ENCODE data around the gene RALY.
"Not testable (repeated sequence)": the region's sequence is repeated elsewhere in the genome, so short reads cannot be mapped to it uniquely, and the experiment has no call there.

RALY gene

DNA sequence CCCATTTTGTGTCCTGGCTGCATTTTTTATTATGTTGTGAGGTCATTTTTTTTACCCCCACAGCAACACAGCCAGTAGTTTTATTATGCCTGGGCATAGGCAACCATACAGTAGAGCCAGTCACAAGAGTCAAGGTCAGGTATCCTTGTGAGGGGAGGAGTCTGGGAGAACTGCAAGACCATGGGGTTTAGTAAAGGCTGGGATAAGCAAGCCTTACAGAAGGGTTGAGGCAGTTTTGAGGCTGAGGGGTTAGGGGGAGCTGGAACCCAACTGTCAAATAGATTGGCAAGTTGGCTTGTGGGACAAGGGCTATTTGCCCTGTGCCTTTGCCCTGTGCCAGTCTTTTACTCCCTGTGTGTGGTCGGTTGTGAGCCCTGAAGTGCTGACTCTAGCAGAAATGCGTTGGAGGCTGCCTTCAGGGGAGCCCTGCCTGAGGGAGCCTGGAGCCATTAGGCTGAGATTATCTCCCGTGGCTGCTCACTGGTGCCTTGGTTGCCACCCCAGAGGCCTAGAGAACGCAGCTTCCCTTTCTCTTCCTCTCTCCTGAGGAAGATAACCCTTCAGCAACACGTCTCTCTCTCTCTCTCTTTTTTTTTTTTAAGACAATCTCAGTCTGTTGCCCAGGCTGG is 31.1 kb downstream of the RALY start:
- Histone ChIP-seq H3K27me3 (ENCODE audit: control insufficient read depth, insufficient read depth, low read length, poor library complexity, severe bottlenecking) (no peaks in the 10 kb centered on the region), H3K36me3 (ENCODE audit: control insufficient read depth, insufficient read depth, low read length) (no peaks in the 10 kb centered on the region), H3K4me3 (ENCODE audit: insufficient read depth, low read depth, low read length) (no peak overlapping the region), H3K27ac (ENCODE audit: insufficient read depth, low read depth, low read length, poor library complexity, severe bottlenecking) (no peak overlapping the region), H3K9me3 (ENCODE audit: control insufficient read depth, low read length) (no peaks in the 10 kb centered on the region), H3K4me1 (ENCODE audit: control insufficient read depth, insufficient read depth, low read length) (peaks cover 16% of the 10 kb centered on the region)
- WGBS, 2 experiments: 46 to 49% methylated on average over 5 of the region's 5 CpGs

DNA sequence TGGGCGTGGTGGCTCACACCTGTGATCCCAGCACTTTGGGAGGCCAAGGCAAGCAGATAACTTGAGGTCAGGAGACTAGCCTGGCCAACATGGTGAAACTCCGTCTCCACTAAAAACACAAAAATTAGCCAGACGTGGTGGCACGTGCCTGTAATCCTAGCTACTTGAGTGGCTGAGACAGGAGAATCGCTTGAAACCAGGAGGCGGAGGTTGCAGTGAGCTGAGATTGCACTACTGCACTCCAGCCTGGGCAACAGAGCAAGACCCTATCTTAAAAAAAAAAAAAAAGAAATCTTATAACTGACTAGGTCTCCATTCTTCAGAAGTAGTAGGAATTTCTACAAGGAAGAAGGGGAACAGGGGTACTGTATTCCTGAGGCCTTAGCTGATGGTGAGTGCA is 34.3 kb downstream of the RALY start:
- H3K9me3 ChIP-seq (ENCODE audit: control insufficient read depth, low read length); H3K4me3 ChIP-seq (ENCODE audit: insufficient read depth, low read depth, low read length); H3K27me3 ChIP-seq (ENCODE audit: control insufficient read depth, insufficient read depth, low read length, poor library complexity, severe bottlenecking); H3K36me3 ChIP-seq (ENCODE audit: control insufficient read depth, insufficient read depth, low read length); H3K27ac ChIP-seq (ENCODE audit: insufficient read depth, low read depth, low read length, poor library complexity, severe bottlenecking): not testable (repeated sequence)
- peaks cover 23% of the 10 kb centered on the region for H3K4me1 ChIP-seq (ENCODE audit: control insufficient read depth, insufficient read depth, low read length)
- 91 to 94% methylated on average over 6 of the region's 6 CpGs for whole genome bisulfite sequencing, 2 experiments

- H3K4me1 ChIP-seq (ENCODE audit: control insufficient read depth, insufficient read depth, low read length): peaks cover 28% of the 10 kb centered on the region
Observed at GRCh38 chr20:34029415-34029814, 35.7 kb downstream of the RALY start.

DNA sequence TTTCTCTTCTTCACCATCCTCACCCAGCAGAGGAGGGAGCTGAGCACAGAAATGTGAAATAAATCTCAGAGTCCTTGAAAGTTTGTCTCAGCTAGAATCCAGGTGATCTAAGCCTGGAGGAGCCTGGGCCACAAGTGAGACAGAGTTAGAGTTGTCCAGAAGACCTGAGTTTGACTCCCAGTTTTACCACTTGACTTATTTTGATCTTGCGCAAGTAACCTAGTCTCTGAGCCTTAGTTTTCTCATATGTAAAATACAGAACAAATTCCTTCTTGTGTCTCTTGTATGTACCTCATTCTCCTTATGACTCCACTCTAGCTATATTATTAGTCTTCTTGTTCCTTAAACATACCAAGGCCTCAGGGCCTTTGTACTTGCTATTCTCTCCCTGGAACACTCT is 36.7 kb downstream of the RALY start:
- Histone ChIP-seq H3K4me1 (ENCODE audit: control insufficient read depth, insufficient read depth, low read length) (peaks cover 23% of the 10 kb centered on the region), H3K36me3 (ENCODE audit: control insufficient read depth, insufficient read depth, low read length) (no peaks in the 10 kb centered on the region)
- 98 to 100% methylated on average over 1 of the region's 1 CpG for WGBS, 2 experiments

More at GRCh38 chr20:34029415-34029814, 35.7 kb downstream of the RALY start:
- H3K27ac ChIP-seq (ENCODE audit: insufficient read depth, low read depth, low read length, poor library complexity, severe bottlenecking): no peak overlapping the region
- no peak overlapping the region for H3K4me3 ChIP-seq (ENCODE audit: insufficient read depth, low read depth, low read length)
- H3K36me3 ChIP-seq (ENCODE audit: control insufficient read depth, insufficient read depth, low read length): no peaks in the 10 kb centered on the region
- no peaks in the 10 kb centered on the region for H3K27me3 ChIP-seq (ENCODE audit: control insufficient read depth, insufficient read depth, low read length, poor library complexity, severe bottlenecking)
- 90 to 93% methylated on average over 1 of the region's 1 CpG for WGBS, 2 experiments
- H3K9me3 ChIP-seq (ENCODE audit: control insufficient read depth, low read length): no peaks in the 10 kb centered on the region

DNA sequence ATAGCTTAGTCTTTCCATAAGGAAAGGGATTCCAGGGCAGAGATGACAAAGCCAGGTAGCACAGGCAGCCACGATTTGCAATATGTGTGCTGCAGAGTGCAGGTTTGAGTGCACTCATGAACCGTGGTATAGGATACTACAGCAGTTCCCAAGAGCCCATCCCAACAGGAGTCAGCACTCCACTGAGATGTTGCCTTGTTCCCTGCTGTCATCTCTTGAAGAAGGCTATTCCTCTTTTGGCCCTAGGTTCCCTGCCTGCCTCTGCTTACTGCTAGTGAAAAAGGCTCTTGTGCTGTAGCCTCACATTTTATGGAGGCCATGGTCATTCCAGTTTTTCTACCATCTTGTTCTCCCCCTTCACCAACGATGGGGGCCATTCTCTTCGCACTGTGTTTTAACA is 40.2 kb downstream of the RALY start:
- no peaks in the 10 kb centered on the region for H3K36me3 ChIP-seq (ENCODE audit: control insufficient read depth, insufficient read depth, low read length)
- H3K4me1 ChIP-seq (ENCODE audit: control insufficient read depth, insufficient read depth, low read length): peaks cover 23% of the 10 kb centered on the region
- H3K4me3 ChIP-seq (ENCODE audit: insufficient read depth, low read depth, low read length): no peak overlapping the region
- H3K27ac ChIP-seq (ENCODE audit: insufficient read depth, low read depth, low read length, poor library complexity, severe bottlenecking): no peak overlapping the region
- no peaks in the 10 kb centered on the region for H3K9me3 ChIP-seq (ENCODE audit: control insufficient read depth, low read length)
- 83 to 85% methylated on average over 4 of the region's 4 CpGs for WGBS, 2 experiments
- no peaks in the 10 kb centered on the region for H3K27me3 ChIP-seq (ENCODE audit: control insufficient read depth, insufficient read depth, low read length, poor library complexity, severe bottlenecking)

More for the DNA sequence above, 36.7 kb downstream of the RALY start:
- Histone ChIP-seq H3K27me3 (ENCODE audit: control insufficient read depth, insufficient read depth, low read length, poor library complexity, severe bottlenecking) (no peaks in the 10 kb centered on the region), H3K4me3 (ENCODE audit: insufficient read depth, low read depth, low read length) (no peak overlapping the region), H3K27ac (ENCODE audit: insufficient read depth, low read depth, low read length, poor library complexity, severe bottlenecking) (no peak overlapping the region), H3K9me3 (ENCODE audit: control insufficient read depth, low read length) (no peaks in the 10 kb centered on the region)

GRCh38 chr20:34037121-34037520 is 43.4 kb downstream of the RALY start:
- Histone ChIP-seq H3K36me3 (ENCODE audit: control insufficient read depth, insufficient read depth, low read length) (no peaks in the 10 kb centered on the region), H3K4me3 (ENCODE audit: insufficient read depth, low read depth, low read length) (no peak overlapping the region), H3K9me3 (ENCODE audit: control insufficient read depth, low read length) (no peaks in the 10 kb centered on the region), H3K27ac (ENCODE audit: insufficient read depth, low read depth, low read length, poor library complexity, severe bottlenecking) (no peak overlapping the region), H3K4me1 (ENCODE audit: control insufficient read depth, insufficient read depth, low read length) (peaks cover 23% of the 10 kb centered on the region), H3K27me3 (ENCODE audit: control insufficient read depth, insufficient read depth, low read length, poor library complexity, severe bottlenecking) (no peaks in the 10 kb centered on the region)
- 87 to 88% methylated on average over 4 of the region's 4 CpGs for WGBS, 2 experiments

DNA sequence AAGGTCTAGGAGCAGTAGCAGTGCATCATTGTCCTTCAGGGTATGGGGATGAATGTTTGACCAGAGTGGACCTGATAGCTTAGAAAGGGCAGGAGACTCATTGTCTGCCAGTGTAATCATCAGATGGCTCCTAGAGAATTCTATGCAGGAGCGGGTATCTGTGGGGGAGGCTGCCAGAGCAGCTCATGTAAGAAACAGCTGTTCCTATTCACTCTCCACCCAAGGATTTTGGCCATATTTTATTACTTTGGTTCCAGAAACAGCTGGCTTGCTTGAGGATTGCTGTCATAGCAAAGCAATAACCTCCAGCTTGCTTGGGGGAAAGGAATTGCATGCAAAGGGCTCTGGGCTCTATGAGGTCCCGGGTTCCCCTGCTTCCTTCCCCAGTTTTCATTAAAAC is 44.1 kb downstream of the RALY start:
- H3K4me1 ChIP-seq (ENCODE audit: control insufficient read depth, insufficient read depth, low read length): peaks cover 19% of the 10 kb centered on the region
- WGBS, 2 experiments: 95 to 100% methylated on average over 2 of the region's 2 CpGs
- no peaks in the 10 kb centered on the region for H3K27me3 ChIP-seq (ENCODE audit: control insufficient read depth, insufficient read depth, low read length, poor library complexity, severe bottlenecking)
- no peaks in the 10 kb centered on the region for H3K9me3 ChIP-seq (ENCODE audit: control insufficient read depth, low read length)
- H3K36me3 ChIP-seq (ENCODE audit: control insufficient read depth, insufficient read depth, low read length): no peaks in the 10 kb centered on the region
- no peak overlapping the region for H3K27ac ChIP-seq (ENCODE audit: insufficient read depth, low read depth, low read length, poor library complexity, severe bottlenecking)
- no peak overlapping the region for H3K4me3 ChIP-seq (ENCODE audit: insufficient read depth, low read depth, low read length)

GRCh38 chr20:34040300-34040995 is 46.7 kb downstream of the RALY start:
- Histone ChIP-seq H3K27ac (ENCODE audit: insufficient read depth, low read depth, low read length, poor library complexity, severe bottlenecking) (no peak overlapping the region), H3K4me3 (ENCODE audit: insufficient read depth, low read depth, low read length) (no peak overlapping the region)
- 90 to 95% methylated on average over 9 of the region's 9 CpGs for WGBS, 2 experiments

GRCh38 chr20:34041226-34041625 is 47.5 kb downstream of the RALY start:
- Histone ChIP-seq H3K27me3 (ENCODE audit: control insufficient read depth, insufficient read depth, low read length, poor library complexity, severe bottlenecking) (no peaks in the 10 kb centered on the region), H3K9me3 (ENCODE audit: control insufficient read depth, low read length) (no peaks in the 10 kb centered on the region), H3K27ac (ENCODE audit: insufficient read depth, low read depth, low read length, poor library complexity, severe bottlenecking) (no peak overlapping the region), H3K4me3 (ENCODE audit: insufficient read depth, low read depth, low read length) (no peak overlapping the region), H3K36me3 (ENCODE audit: control insufficient read depth, insufficient read depth, low read length) (no peaks in the 10 kb centered on the region), H3K4me1 (ENCODE audit: control insufficient read depth, insufficient read depth, low read length) (peaks cover 13% of the 10 kb centered on the region)
- 90 to 98% methylated on average over 4 of the region's 4 CpGs for WGBS, 2 experiments

More at GRCh38 chr20:34040300-34040995, 46.7 kb downstream of the RALY start:
- Histone ChIP-seq H3K27me3 (ENCODE audit: control insufficient read depth, insufficient read depth, low read length, poor library complexity, severe bottlenecking) (no peaks in the 10 kb centered on the region), H3K9me3 (ENCODE audit: control insufficient read depth, low read length) (no peaks in the 10 kb centered on the region), H3K36me3 (ENCODE audit: control insufficient read depth, insufficient read depth, low read length) (no peaks in the 10 kb centered on the region), H3K4me1 (ENCODE audit: control insufficient read depth, insufficient read depth, low read length) (peaks cover 7% of the 10 kb centered on the region)

GRCh38 chr20:34042262-34042661 is 48.6 kb downstream of the RALY start:
- WGBS, 2 experiments: 92 to 93% methylated on average over 4 of the region's 4 CpGs
- Histone ChIP-seq H3K27ac (ENCODE audit: insufficient read depth, low read depth, low read length, poor library complexity, severe bottlenecking) (no peak overlapping the region), H3K27me3 (ENCODE audit: control insufficient read depth, insufficient read depth, low read length, poor library complexity, severe bottlenecking) (no peaks in the 10 kb centered on the region), H3K36me3 (ENCODE audit: control insufficient read depth, insufficient read depth, low read length) (no peaks in the 10 kb centered on the region), H3K4me3 (ENCODE audit: insufficient read depth, low read depth, low read length) (no peak overlapping the region), H3K9me3 (ENCODE audit: control insufficient read depth, low read length) (no peaks in the 10 kb centered on the region), H3K4me1 (ENCODE audit: control insufficient read depth, insufficient read depth, low read length) (peaks cover 8% of the 10 kb centered on the region)

Data from ectodermal cell (in vitro differentiated cells).